8988T (cell line): ENCODE measurements around the gene YKT6.

ENCODE experiments used
- DNase-seq: peaks from one replicate; pipeline ENCODE4 v3.0.0; 2011

The YKT6 gene

GRCh38 chr7:44220358-44221112 is 19.8 kb downstream of the YKT6 start:
- no peak for DNase-seq

- no peak for DNase-seq
Observed at GRCh38 chr7:44221231-44221791, 20.5 kb downstream of the YKT6 start.

GRCh38 chr7:44222074-44222473 is 21.3 kb downstream of the YKT6 start:
- no peak for DNase-seq

GRCh38 chr7:44222776-44223261 is 22.0 kb downstream of the YKT6 start:
- no peak for DNase-seq

- no peak for DNase-seq
Observed at GRCh38 chr7:44223362-44224079, 22.7 kb downstream of the YKT6 start.

GRCh38 chr7:44224080-44224973 is 23.5 kb downstream of the YKT6 start:
- DNase-seq = no peak

- DNase-seq = no peak
Observed at GRCh38 chr7:44224974-44225565, 24.3 kb downstream of the YKT6 start.

GRCh38 chr7:44225566-44226395 is 25.0 kb downstream of the YKT6 start:
- no peak for DNase-seq

- DNase-seq = no peak
Observed at GRCh38 chr7:44226396-44226753, 25.6 kb downstream of the YKT6 start.

- DNase-seq = no peak
Observed at GRCh38 chr7:44227911-44228310, 27.1 kb downstream of the YKT6 start.

- no peak for DNase-seq
Observed at GRCh38 chr7:44228571-44229350, 28.0 kb downstream of the YKT6 start.

GRCh38 chr7:44229546-44230105 is 28.8 kb downstream of the YKT6 start:
- DNase-seq = no peak

GRCh38 chr7:44230286-44230685 is 29.5 kb downstream of the YKT6 start:
- no peak for DNase-seq

- no peak for DNase-seq
Observed at GRCh38 chr7:44231088-44231487, 30.3 kb downstream of the YKT6 start.

- no peak for DNase-seq
Observed at GRCh38 chr7:44232396-44232795, 31.6 kb downstream of the YKT6 start.

GRCh38 chr7:44232901-44233715 is 32.3 kb downstream of the YKT6 start:
- DNase-seq = no peak

- DNase-seq = no peak
Observed at GRCh38 chr7:44235066-44235465, 34.3 kb downstream of the YKT6 start.

GRCh38 chr7:44235582-44236332 is 35.0 kb downstream of the YKT6 start:
- DNase-seq = no peak

- DNase-seq = no peak
Observed at GRCh38 chr7:44236333-44236728, 35.6 kb downstream of the YKT6 start.
